EL (cell line): ENCODE measurements around the gene TBX21.

Experiments
- DNase-seq: peaks from one replicate; pipeline ENCODE4 v3.0.0-alpha.2; 2016

Gene TBX21

GRCh38 chr17:47733047-47733673 is at the start of gene TBX21:
TBX21 (plus strand) TSS chr17:47733236; CDS start chr17:47733455, 219 bp downstream.
- DNase-seq: peak; percentile 47

GRCh38 chr17:47684025-47684424 is 49.0 kb upstream of the TBX21 start:
- no peak for DNase-seq

- no peak for DNase-seq
These were observed 48.4 kb upstream of the TBX21 start for GRCh38 chr17:47684535-47685193.

- no peak for DNase-seq
These were observed 47.3 kb upstream of the TBX21 start for GRCh38 chr17:47685556-47686275.

GRCh38 chr17:47686276-47686635 is 46.8 kb upstream of the TBX21 start:
- DNase-seq: peak; percentile 52

- DNase-seq: peak; percentile 53
These were observed 46.2 kb upstream of the TBX21 start for GRCh38 chr17:47686664-47687327.

- no peak for DNase-seq
These were observed 45.7 kb upstream of the TBX21 start for GRCh38 chr17:47687328-47687690.

GRCh38 chr17:47687748-47688147 is 45.3 kb upstream of the TBX21 start:
- no peak for DNase-seq

GRCh38 chr17:47690121-47690520 is 42.9 kb upstream of the TBX21 start:
- no peak for DNase-seq

- DNase-seq: no peak
These were observed 40.7 kb upstream of the TBX21 start for GRCh38 chr17:47692137-47692894.

- DNase-seq: no peak
These were observed 39.9 kb upstream of the TBX21 start for GRCh38 chr17:47692895-47693730.

GRCh38 chr17:47693731-47694580 is 39.1 kb upstream of the TBX21 start, which contains the start of gene TBKBP1:
TBKBP1 (plus strand) TSS chr17:47694161; CDS start chr17:47696113, 1,952 bp downstream.
- peak; percentile 54 for DNase-seq

- peak; percentile 43 for DNase-seq
These were observed 38.2 kb upstream of the TBX21 start for GRCh38 chr17:47694581-47695428.

- DNase-seq: no peak
These were observed 37.3 kb upstream of the TBX21 start for GRCh38 chr17:47695429-47696376.

GRCh38 chr17:47696717-47697642 is 36.1 kb upstream of the TBX21 start:
- no peak for DNase-seq

- DNase-seq: no peak
These were observed 34.9 kb upstream of the TBX21 start for GRCh38 chr17:47697906-47698711.
